GM12878 (cell line): ENCODE results near the gene PKP4.

ENCODE experiments used
- BRCA1 ChIP-seq: IDR thresholded peaks from 2 replicates; pipeline ENCODE4 v1.6.1; 2011; ENCODE audit warnings: low read depth, low read length, improper control_type of control experiment
- CTCF ChIP-seq, 3 experiments: IDR thresholded peaks in 2 of 3; conservative IDR thresholded peaks in 1 of 3; 2 replicates each; pipeline ENCODE4 v1.5.1; 2011; ENCODE audit warnings: low read depth in 3 of 3, low read length in 3 of 3, mild to moderate bottlenecking in 3 of 3, control low read depth in 2 of 3, moderate library complexity in 2 of 3, inconsistent platforms in 1 of 3, mixed read lengths in 1 of 3; ENCODE audit not compliant: control insufficient read depth in 2 of 3, insufficient read depth in 1 of 3; ENCODE audit errors: extremely low read depth in 1 of 3
- E2F4 ChIP-seq: IDR thresholded peaks from 2 replicates; pipeline ENCODE4 v1.6.1; 2012; ENCODE audit warnings: low read depth, low read length, improper control_type of control experiment
- ELK1 ChIP-seq: IDR thresholded peaks from 2 replicates; pipeline ENCODE4 v1.6.1; 2012; ENCODE audit warnings: low read depth, low read length, improper control_type of control experiment
- EZH2 ChIP-seq: IDR thresholded peaks from 2 replicates; pipeline ENCODE4 v1.6.1; 2012; ENCODE audit warnings: low read depth, mild to moderate bottlenecking, control low read depth, inconsistent platforms, low read length, borderline replicate concordance; ENCODE audit not compliant: control insufficient read depth
- NFXL1 ChIP-seq: fragments of 450-650 bp; IDR thresholded peaks from 2 replicates; pipeline ENCODE4 v1.6.1; 2017; ENCODE audit warnings: antibody characterized with exemption, mild to moderate bottlenecking, borderline replicate concordance
- SPI1 ChIP-seq: IDR thresholded peaks from 2 replicates; pipeline ENCODE4 v1.6.1; 2011; ENCODE audit warnings: low read depth, mild to moderate bottlenecking, low read length, moderate library complexity, borderline replicate concordance; ENCODE audit not compliant: insufficient read depth
- SUZ12 ChIP-seq: fragments of 200-600 bp; sonication (generic); IDR thresholded peaks from one replicate; pipeline ENCODE4 v1.6.1; 2018; ENCODE audit warnings: antibody characterized with exemption, mild to moderate bottlenecking; ENCODE audit not compliant: unreplicated experiment

DNA sequence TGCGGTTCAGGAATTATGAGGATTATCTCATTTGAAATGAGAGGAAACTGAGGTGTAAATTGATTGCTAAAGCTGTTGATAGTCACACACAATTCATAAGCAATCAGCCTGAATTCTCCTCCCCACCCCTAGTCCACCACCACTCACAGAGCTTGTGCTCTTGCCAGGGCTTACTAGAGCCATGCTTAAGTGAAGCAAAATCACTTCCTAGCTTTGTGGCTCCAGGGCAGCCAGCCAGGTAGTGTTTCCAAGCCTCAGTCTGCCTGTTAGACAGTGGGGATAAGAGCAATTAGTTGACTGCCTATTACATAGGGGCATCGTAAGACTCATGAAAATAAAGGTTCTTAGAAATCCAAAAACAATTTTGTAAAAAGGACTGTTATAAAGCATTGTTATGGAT lies 87.2 kb downstream of the PKP4 start:
- TF ChIP-seq BRCA1: no peak
- no peak for TF ChIP-seq NFXL1
- no peak for TF ChIP-seq EZH2
- TF ChIP-seq CTCF (IDR thresholded peaks at IDR 0.05 in 2 of 3, conservative IDR thresholded peaks at IDR 0.05 in 1 of 3; ENCODE audit: control insufficient read depth in 2 of 3, extremely low read depth in 1 of 3, insufficient read depth in 1 of 3, low read depth in 3 of 3, low read length in 3 of 3): no peak
- no peak for TF ChIP-seq SUZ12
- no peak for TF ChIP-seq SPI1
- no peak for TF ChIP-seq E2F4
- TF ChIP-seq ELK1: no peak
